OCI-M2 (cell line): ENCODE measurements around the gene ADAMTS18.
"Not testable (repeated sequence)": the region's sequence is repeated elsewhere in the genome, so short reads cannot be mapped to it uniquely, and the experiment has no call there.

ENCODE experiments used
- DNase-seq: peaks from one replicate; lab custom pipeline; 2025; ENCODE audit not compliant: unreplicated experiment; lab: John Stamatoyannopoulos, UW

ADAMTS18 gene

DNA sequence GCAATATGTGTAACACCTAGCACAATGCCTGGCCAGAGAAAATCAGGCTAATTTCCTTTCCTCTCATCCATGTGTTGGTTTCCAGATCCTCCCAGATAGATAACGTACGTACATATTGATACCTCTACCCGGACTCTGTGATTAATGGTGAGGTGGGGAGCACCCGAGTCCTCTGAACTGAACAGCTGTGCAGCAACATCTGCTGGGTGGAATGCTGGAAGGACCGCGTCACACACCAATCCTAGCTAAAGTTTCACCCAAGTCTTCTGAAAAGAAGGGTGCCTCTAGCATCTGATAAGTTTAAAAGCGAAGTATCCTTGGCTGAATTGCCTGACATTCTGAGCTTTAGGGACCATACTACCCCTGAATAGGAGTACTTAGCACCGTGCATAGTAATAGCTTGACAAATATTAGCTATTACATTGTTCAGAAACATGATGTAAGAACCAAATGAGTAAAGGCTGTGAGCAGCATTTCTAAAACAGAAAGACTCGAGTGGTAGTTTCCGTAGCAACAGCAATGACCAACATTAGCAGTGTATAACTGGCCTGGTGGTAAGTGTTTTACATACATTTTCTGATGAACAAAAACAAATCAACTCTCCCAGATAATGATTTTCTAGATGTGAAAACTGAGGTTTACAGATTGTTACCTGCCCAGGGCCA lies 144.3 kb downstream of the ADAMTS18 start:
- DNase-seq = no peak

DNA sequence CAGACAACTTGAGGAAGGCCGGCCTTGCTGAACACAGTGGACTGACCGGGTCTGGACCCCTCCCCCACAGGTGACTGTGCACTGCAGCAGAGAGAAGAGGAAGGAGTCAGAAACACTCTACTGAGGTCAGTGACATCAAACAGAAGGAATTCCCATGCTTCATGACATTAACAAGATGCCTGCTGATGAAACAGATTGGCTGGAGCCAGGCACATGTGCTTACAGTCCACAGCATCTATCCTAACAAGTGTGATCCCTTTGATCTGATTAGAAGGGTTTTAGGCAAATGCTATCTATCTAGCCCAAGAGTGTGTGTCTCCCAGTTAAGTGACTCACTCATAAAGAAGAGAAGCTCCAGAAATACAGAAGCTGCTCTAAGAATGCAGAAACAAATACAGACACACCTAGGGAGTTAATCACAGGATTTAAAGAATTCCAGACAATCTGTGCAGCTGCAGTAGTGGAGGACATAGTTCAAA lies 145.5 kb downstream of the ADAMTS18 start:
- DNase-seq = no peak

DNA sequence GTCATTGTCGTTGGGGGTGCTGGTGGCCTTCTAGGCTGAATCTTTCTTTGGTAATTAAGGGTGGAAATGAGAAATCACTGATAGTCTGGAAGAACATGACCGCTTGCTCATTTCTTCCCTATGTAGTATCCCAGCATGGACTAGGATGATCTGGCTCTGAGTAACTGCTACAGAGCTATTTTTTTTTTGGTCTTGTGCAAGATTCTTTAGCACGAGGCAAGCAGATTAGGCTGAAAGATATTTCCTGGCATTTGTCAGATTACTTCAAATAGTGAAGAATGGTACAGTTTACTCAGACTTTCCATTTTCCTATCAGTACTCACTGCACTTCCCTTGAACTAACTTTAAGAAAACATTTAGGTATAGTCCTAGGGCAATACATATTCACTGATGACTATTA lies 146.6 kb downstream of the ADAMTS18 start:
- no peak for DNase-seq

DNA sequence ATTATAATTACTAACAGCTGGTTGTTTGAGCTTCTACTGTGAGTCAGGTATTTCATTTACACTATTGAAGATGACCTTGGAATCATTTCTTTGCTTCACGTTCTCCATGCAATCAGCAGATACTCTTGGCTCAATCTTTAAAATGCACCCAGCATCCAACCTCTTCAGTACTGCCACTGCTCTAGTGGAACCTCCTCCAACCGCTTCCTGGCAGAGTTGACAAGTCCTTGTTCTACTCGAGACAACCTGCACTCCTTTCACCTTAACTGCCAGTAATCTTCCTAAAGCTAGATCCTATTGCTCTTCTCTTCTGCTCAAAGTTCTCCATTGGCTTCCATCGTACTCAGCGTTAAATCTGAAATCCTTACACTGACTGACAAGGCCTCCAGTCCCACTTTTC lies 149.2 kb downstream of the ADAMTS18 start:
- no peak for DNase-seq

DNA sequence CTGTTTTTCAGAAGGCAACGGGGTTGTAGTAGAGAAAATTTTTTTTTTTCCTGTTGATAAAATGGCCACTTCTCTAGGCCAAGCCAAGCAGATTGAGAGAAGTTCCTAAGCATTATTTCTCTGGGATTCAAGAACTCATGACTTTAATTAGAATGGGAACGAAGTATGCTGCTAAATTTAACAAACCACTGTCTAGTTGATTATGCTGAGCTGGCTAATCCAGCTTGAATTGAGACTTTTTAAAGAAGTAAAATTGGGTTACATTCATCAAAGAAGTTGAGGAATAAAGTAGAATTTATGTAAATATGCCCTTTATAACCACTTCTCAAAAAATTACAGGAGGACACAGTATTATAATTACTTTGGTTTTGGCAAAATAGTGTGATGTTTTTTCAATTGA lies 152.5 kb downstream of the ADAMTS18 start:
- DNase-seq = no peak

DNA sequence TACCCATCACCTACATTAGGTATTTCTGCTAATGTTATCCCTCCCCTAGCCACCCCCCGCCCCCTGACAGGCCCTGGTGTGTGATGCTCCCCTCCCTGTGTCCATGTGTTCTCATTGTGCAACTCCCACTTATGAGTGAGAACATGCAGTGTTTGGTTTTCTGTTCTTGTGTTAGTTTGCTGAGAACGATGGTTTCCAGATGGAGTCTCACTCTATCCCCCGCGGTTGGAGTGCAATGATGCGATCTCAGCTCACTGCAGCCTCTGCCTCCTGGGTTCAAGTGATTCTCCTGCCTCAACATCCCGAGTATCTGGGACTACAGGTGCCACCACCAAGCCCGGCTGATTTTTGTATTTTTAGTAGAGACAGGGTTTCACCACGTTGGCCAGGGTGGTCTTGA lies 155.5 kb downstream of the ADAMTS18 start:
- DNase-seq = not testable (repeated sequence)

DNA sequence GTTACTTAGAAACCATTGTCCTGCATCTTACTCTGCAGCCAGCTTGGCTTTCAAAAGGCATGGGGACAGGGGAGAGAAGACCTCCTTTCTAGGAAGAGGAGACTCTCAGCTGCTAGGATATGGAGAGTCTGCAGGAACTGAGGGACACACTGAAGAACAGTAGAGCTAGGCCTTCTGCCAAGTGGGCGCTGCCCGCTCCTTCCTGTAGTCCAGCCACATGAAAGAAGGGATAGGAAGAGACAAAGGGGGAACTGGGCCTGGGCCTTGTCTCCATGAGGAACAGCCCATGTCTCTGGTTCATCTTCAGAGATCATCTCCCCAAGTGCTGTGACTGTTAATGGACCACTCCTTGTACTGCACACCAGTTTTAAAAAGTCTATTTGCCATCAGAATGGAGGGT lies 157.3 kb downstream of the ADAMTS18 start:
- DNase-seq = no peak

DNA sequence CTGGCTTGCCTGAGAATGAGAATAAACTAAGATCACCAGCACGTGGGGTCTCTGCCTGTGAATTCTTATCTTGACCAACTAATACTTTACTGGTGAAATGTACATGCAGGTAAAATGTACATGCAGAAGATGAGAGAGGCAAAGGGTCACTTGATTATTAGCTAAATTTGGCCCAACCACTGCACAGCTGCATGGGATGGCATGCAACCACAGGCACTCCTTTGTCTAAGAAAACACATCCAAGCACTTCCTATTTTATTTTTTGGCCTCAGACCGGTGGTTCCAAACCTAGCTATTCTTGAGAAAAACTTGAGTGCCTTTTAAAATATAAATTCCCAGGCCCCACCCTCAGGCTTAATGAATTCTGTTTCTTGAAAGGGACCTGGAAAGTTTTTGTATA lies 157.7 kb downstream of the ADAMTS18 start:
- DNase-seq = no peak

DNA sequence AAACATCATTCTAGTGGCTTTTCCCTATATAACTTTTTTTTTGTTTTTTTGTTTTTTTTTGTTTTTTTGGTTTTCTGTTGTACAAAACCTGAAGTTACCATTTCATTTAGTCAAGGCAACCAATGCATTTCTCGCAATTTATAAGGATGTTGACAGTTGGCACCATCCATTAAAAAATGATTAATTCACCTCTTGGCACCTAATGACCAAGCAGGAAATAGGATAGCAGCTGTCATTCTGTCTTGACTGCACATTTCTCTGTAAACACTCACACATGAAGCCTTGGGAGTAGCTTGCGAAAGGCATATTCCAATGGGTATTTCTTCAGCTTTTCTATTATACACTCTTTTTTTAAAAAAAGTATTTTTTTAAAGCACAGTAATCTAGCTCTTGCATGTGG lies 158.2 kb downstream of the ADAMTS18 start:
- DNase-seq = no peak

DNA sequence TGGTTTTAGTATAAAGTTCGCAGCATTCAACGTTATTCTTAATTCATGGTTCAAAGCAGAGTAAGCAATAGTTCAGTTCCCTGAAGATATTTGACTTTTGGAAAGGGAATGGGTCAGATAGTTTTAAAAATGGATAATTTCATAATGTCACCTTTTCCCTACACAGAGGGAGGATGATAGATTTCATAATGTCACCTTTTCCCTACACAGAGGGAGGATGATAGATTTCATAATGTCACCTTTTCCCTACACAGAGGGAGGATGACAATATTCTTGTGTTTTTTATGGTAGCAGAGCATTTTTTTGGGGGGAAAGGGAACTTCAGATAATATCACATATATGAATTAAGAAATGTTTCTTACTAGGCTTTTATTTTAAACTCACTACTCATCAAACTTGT lies 159.5 kb downstream of the ADAMTS18 start:
- DNase-seq = not testable (repeated sequence)

DNA sequence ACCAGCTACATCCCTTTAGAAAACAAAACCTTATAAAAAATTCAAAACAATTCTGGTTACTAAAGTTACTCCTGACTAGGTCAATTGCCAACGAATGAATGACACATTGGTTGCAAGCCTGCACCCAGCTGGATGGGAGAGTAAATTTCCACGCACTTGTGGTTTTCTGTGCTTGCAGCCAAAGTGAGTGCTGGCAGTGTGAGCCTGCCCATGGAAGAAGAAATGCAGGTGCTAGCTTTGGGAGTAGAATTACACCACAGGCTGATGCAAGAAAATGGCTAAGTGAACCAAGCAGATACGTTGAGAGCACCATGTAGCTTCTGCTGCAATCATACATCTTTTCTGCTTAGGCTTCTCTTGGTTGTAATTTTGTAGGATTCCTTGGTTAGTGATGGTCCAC lies 161.0 kb downstream of the ADAMTS18 start:
- no peak for DNase-seq

DNA sequence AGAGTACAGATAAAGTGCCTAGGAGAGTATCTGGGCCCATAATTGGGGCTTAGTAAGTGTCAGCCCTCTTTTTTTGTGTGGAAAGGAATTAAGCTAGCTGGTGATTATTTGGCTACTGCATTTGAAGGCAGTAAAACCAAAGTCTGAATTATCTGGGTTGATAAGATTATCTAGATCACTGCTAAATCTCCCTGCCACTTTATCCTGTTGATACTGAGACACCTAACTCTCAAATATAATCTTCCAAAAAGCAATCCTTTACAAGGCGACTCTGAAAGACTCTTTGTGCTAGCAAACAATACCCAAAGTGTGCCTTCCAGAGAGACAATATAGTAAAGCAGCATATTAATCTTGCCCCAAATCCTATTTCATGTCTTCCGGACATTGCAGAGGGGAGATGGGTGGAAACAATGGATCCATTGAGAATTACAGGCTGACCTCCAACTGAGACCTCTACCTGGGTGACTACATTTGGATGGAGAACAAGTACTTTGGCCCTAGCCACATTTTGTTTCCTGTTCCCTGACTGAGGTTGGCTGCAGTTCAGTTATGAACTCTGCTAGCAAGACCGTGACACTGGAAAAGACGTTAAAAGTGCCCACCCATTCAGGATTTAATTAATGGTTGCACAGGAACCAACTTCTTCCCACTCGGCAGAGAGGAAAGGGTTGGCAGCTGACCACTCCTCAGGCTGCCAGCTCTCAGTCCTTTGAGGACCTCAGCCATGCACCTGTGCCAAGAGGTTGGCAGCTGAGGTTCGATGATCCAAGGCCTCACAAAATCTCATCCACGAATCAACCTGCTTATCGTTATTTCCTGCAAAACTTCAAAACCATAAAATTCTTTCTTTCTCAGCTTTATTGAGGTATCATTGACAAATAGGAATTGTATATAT lies 163.1 kb downstream of the ADAMTS18 start:
- DNase-seq = no peak

DNA sequence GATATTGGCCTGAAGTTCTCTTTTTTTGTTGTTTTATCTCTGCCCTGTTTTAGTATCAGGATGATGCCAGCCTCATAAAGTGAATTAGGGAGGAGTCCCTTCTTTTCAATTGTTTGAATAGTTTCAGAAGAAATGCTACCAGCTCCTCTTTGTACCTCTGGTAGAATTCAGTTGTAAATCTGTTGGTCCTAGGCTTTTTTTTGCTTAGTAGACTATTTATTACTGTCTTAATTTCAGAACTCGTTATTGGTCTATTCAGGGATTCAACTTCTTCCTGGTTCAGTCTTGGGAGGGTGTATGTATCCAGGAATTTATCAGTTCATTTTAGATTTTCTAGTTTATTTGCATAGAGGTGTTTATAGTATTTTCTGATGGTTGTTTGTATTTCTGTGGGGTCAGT lies 168.6 kb downstream of the ADAMTS18 start:
- not testable (repeated sequence) for DNase-seq

DNA sequence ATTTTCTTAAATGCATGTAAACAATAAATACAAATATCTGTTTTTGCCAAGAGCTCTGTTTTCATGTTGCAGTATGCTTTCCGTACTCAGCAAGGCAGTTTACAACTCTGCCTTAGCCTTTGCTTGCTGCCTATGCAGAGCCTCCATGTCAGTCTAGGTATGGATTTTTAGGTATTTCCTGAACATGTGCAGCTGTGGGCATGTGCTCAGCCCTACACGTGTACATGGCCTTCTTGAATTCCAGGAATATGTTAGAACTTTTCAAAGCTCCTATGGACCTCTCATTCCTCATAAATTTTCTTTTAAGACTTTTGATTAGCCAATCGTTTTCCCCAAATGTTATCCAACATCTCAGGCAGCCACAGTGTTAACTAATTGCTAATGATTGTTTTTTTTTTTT lies 171.9 kb downstream of the ADAMTS18 start:
- no peak for DNase-seq

DNA sequence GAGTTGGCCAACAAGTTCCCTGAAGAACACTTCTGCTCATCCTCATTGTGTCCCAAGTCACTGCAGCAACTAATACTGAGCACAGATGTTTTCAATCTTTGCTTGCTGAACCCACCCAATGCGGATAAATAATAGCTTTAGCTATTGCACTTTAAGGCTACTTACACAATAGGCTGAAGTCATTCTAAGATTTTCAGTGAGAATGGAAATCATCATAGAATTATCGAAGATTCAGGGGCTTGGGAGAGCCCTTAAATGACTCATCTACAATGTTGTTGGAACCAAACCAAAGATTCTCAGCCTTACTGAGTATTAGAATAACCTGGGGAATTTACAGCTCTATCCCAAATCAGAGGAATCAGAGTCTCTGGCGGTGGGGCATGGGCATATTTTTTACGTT lies 184.4 kb downstream of the ADAMTS18 start:
- DNase-seq = no peak

DNA sequence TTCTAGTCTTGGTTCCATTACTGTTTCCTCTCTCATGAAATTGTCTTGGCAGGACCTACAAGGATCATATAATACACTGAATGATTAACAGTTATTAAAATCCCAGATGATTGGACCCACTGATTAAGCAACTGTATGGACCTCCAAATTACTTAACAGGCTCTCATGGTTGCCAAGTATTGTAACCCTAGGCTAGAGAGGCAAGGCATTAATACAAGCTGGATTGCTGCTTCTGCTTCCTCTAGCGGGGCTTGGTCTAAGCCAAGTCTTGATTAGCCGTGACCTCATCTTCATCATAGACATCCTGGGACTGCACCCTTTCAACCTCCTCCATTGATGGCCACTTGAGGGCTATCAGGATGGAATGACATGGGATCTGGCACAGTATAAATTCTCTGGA lies 188.7 kb downstream of the ADAMTS18 start:
- no peak for DNase-seq

DNA sequence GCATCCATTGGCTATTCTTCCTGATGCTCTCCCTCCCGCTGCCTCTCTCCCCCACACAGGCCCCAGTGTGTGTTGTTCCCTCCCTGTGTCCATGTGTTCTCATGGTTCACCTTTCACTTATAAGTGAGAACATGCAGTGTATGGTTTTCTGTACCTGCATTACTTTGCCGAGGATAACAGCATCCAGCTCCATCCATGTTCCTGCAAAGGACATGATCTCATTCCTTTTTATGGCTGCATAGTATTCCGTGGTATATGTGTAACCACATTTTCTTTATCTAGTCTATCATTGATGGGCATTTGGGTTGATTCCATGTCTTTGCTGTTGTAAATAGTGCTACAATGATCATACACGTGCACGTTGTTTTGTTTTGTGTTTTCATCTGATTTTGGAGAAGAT lies 192.4 kb downstream of the ADAMTS18 start:
- DNase-seq = not testable (repeated sequence)

DNA sequence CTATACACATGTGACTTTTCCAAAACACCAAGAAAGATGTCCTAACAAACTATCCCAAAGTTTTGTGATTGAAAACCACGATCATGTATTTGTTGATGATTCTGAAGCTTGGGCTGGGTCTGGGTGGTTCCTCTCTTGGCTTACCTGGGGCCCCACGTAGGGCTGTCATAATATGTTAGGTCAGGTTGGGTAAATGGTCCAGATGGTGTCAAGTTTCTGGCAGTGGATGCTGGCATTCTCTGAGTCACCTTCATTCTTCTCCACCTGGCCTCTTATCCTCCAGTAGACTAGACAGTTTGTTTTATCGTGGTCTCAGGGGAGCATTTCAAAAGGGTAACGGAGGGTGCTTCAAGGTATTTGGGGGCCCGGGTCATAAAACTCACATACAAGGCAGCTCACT lies 196.2 kb downstream of the ADAMTS18 start:
- DNase-seq = no peak

DNA sequence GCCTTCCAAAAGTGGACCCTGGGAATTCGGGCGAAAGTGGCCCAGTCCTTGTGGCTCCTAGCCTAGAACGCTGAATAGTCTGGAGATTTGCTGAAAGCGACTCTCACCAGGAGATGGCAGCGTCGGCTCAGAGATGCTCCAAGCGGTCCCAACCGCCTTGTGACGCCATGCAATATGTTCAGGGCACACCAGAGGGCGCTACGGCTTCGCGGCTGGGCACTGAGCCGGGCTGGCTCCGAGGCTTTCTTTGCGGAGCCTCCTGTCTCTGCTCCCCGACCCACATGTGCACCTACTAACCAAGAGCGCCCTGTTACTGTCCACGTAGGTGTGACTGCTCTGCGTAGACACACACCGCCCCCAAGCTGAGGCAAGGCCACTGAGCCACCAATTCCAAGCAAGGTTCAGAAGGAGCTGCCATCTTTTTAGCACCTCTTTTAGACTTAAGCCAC lies 198.7 kb downstream of the ADAMTS18 start:
- DNase-seq = peak; percentile 61

DNA sequence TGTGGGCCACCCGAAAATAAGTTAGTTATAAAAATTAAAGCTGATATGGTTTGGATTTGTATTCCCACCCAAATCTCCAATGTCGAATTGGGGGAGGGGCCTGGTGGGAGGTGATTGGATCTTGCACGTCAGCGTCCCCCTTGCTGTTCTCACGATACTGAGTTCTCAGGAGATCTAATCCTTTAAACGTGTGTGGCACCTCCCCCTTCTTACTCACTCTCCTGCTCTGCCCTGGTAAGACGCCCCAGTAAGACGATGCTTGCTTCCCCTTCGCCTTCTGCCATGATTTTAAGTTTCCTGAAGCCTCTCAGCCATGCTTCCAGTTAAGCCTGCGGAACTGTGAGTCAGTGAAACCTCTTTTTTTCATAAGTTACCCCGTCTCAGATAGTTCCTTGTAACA lies 200.2 kb downstream of the ADAMTS18 start:
- DNase-seq = no peak

DNA sequence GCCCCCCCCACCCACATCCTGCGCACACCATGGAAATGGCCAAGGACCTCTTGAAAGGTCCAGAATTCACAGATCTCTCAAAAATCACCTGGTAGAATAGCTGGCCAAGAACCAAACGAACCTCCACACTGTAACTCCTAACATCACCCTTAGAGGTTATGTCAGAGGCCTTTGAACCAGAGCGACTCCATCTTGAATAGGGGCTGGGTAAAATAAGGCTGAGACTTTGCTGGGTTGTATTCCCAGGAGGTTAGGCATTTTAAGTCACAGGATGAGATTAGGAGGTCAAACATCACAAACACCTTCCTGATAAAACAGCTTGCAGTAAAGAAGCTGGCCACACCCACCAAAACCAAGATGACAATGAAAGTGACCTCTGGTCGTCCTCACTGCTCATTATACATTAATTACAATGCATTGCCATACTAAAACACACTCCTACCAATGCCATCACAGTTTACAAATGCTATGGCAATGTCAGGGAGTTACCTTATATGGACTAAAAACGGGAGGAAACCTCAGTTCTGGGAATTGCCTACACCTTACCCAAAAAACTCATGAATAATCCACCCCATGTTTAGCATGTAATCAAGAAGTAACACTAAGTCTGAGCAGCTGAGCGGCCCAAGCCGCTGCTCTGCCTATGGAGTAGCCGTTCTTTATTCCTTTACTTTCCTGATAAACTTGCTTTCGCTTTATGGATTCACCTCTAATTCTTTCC lies 200.9 kb downstream of the ADAMTS18 start:
- DNase-seq = no peak
